ENCODE results near the gene CFHR4.
"Not testable (repeated sequence)": the region's sequence is repeated elsewhere in the genome, so short reads cannot be mapped to it uniquely, and the experiment has no call there.

The CFHR4 gene

GRCh38 chr1:196887515-196888239, at the start of gene CFHR4:
Gene CFHR4, plus strand, starts transcription at chr1:196888052. Its CDS starts 99 bp downstream, at chr1:196888151.
- DNase-seq = no peak

GRCh38 chr1:196849613-196850492, 38.0 kb upstream of the CFHR4 start:
- not testable (repeated sequence) for DNase-seq

- DNase-seq = no peak
Observed at GRCh38 chr1:196856053-196856452, 31.8 kb upstream of the CFHR4 start.

- DNase-seq = no peak
Observed at GRCh38 chr1:196857188-196857587, 30.7 kb upstream of the CFHR4 start.

- no peak for DNase-seq
Observed at GRCh38 chr1:196858811-196859210, 29.0 kb upstream of the CFHR4 start.

GRCh38 chr1:196860323-196860884, 27.4 kb upstream of the CFHR4 start:
- DNase-seq = no peak

- no peak for DNase-seq
Observed at GRCh38 chr1:196861429-196861828, 26.4 kb upstream of the CFHR4 start.

GRCh38 chr1:196866974-196867373, 20.9 kb upstream of the CFHR4 start:
- DNase-seq = no peak

- no peak for DNase-seq
Observed at GRCh38 chr1:196873385-196873784, 14.5 kb upstream of the CFHR4 start.

GRCh38 chr1:196875935-196876334, 11.9 kb upstream of the CFHR4 start:
- no peak for DNase-seq

GRCh38 chr1:196877964-196878363, 9.9 kb upstream of the CFHR4 start:
- DNase-seq = peak; percentile 53

GRCh38 chr1:196886560-196886959, 1.3 kb upstream of the CFHR4 start:
- not testable (repeated sequence) for DNase-seq

- DNase-seq = no peak
Observed at GRCh38 chr1:196890668-196891067, 2.8 kb downstream of the CFHR4 start.

GRCh38 chr1:196891251-196891650, 3.4 kb downstream of the CFHR4 start:
- DNase-seq = no peak

GRCh38 chr1:196896355-196896754, 8.5 kb downstream of the CFHR4 start:
- DNase-seq = no peak

GRCh38 chr1:196897158-196897828, 9.4 kb downstream of the CFHR4 start:
- DNase-seq = peak; percentile 68

- no peak for DNase-seq
Observed at GRCh38 chr1:196902344-196902743, 14.5 kb downstream of the CFHR4 start.

- no peak for DNase-seq
Observed at GRCh38 chr1:196910215-196910614, 22.4 kb downstream of the CFHR4 start.

GRCh38 chr1:196912283-196912682, 24.4 kb downstream of the CFHR4 start:
- not testable (repeated sequence) for DNase-seq

GRCh38 chr1:196926839-196927238, 39.0 kb downstream of the CFHR4 start:
- not testable (repeated sequence) for DNase-seq

GRCh38 chr1:196932853-196933252, 45.0 kb downstream of the CFHR4 start:
- DNase-seq = not testable (repeated sequence)

GRCh38 chr1:196933531-196934189, 45.8 kb downstream of the CFHR4 start:
- DNase-seq = no peak
